NCI-H748 (cell line): Measurements from ENCODE around the gene RAPGEF5.

Source experiments
- DNase-seq: peaks from one replicate; lab custom pipeline; 2025; ENCODE audit not compliant: unreplicated experiment; lab: John Stamatoyannopoulos, UW

Gene RAPGEF5

GRCh38 chr7:22269963-22270362 lies 87.0 kb downstream of the RAPGEF5 start:
- peak; percentile 87 for DNase-seq

DNA sequence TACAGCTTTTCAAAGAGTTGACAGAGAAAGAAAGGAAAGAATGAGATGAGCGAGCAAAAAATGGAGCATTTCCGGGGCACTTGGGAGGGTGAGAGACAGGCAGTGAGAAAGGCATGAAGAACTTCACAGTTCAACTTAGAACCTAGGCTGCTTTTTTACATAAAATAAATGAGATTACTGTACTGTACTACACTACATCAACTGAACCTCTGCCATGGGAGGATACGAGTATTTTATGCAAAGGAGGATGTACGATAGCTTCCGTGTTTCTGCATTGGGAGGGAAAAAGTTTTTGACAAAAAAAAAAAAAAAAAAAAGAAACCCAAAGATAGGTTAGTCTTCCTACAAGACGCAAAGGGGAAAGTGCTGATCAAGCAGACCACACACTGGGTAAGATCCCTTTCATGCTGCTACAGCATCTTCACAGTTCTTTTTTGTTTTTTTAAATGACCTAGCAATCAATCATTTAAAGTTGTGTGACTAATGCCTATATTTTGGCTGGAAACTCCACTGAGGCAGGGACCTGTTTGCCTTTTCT lies 88.0 kb downstream of the RAPGEF5 start:
- no peak for DNase-seq

- no peak for DNase-seq
Measured at GRCh38 chr7:22267930-22268615, 88.9 kb downstream of the RAPGEF5 start.

- no peak for DNase-seq
Measured at GRCh38 chr7:22262538-22262937, 94.4 kb downstream of the RAPGEF5 start.

- DNase-seq, result no peak
Measured at GRCh38 chr7:22256541-22257096, 100.3 kb downstream of the RAPGEF5 start.

- DNase-seq, result peak; percentile 25
Measured at GRCh38 chr7:22255834-22256233, 101.1 kb downstream of the RAPGEF5 start.

- no peak for DNase-seq
Measured at GRCh38 chr7:22255342-22255741, 101.6 kb downstream of the RAPGEF5 start.

- no peak for DNase-seq
Measured at GRCh38 chr7:22252936-22253536, 103.9 kb downstream of the RAPGEF5 start.

- no peak for DNase-seq
Measured at GRCh38 chr7:22252016-22252415, 104.9 kb downstream of the RAPGEF5 start.

DNA sequence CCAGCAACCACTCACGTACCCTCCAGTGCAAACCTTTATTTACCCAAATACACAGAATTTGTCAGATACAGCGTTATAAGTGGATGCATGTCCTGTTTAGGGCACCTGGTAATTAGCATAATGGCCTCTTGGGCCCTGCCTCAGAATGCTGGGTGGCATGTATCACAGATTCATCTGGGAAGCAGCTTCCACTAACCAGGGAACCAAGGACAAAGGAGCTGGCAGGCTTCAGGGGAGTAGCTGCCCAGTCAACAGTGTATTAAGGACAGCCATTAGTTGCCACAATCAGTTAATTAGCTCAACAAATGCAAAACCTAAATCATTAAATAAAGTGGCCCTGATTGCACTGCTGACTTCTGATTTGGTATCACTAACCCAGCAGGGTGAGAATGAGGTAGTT lies 105.7 kb downstream of the RAPGEF5 start:
- DNase-seq, result peak; percentile 74

GRCh38 chr7:22250390-22250789 lies 106.6 kb downstream of the RAPGEF5 start:
- no peak for DNase-seq

GRCh38 chr7:22248111-22248809 lies 108.7 kb downstream of the RAPGEF5 start:
- no peak for DNase-seq

DNA sequence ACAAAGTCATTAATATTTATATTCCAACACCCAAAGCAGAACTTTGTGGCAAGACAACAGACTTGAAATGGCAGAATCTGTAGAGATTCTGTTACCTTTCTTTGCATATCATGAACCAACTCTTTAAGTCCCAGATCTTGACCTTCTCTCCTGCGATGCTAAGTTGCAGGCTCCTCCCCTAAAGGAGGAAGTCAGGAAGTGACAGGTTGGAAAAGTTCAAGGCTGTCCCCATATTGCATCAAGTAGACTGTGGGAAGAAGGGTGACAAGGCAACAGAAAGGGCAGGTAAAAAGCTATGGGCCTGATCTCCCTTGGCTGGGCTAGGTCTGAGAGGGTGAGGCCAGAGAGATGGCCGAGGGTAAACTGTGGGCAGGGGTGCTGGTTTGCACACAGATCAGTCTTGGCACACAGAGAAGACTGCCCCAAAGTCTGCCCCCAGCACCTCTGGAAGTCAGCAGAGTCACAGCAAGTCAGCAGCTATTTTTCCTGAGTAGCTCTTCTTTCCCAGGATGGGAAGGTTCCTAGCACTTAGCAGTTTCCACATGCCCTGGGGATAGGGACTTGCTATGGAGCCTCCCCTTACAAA lies 115.1 kb downstream of the RAPGEF5 start:
- no peak for DNase-seq

DNA sequence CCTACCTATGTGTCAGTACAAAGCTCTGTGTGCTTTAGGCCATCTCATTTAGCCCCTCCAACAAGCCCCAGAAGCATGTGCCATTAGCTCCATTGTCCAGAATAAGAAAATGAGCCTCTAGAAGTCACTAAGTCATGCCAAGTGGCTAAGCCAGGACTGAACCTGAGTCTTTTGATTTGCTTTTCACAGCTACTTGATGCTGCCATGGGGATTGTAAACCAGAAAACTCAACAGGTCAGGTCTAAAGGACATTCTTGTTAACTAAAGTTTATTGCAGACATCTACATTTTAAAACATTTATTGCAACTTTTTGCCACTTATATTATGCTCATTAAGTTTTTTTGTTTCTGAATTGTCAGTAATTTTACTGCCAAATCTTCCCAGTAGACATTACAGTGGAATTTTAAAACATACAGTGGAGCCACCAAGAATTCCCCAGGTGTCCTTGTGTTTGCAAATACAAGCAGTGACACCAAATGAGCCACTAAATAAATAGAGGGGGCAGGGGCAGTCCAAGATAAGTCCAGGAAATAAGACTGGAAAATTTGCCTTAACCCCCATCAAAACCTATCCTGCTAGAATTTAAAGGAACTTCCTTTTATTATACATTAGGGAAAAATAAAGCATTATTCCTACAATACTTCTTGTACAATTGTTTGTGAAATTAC lies 115.9 kb downstream of the RAPGEF5 start:
- no peak for DNase-seq

DNA sequence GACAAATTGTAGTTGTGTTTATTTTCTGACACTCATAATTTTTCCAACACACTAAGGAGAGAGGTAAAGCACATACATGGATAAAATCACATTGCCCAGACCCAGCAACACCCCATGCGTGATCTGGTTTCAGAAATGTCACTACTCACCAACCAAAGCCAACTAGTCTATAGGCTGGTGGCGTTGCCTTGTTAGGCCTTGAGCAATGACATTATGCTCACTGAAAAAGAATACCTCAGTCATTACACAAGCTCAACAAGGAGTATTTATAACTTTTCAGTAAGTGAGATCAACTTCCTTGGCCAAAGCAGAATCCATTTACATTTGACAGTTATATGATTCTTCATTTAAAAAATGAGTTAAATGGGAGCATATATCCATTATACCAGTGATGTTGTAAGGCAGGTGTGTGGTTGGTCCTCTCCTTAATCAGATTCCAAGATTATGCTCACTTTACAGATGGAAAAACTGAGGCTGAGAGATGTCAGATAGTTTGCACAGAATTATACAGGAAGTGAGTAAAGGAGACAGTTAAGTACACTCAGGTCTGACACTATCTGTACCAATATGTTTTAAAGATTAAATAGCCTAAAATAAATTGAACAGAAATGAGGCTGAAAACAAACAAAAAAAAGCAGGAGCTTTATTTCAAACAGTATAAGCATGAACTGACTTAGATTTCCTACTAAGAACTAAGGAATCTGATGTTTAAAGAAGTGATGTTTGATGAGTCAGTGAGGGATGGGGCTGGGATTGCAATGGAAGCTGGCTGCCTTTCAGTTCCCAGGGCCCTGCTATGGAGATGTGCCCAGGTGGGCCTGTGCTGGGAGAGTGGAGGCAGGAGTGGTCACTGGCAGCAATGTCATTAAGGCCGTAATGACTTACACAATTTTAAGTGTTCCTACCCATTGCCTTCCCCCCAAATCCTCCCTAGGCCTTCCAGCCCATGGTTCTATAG lies 118.3 kb downstream of the RAPGEF5 start:
- DNase-seq, result no peak

GRCh38 chr7:22235134-22235533 lies 121.8 kb downstream of the RAPGEF5 start:
- no peak for DNase-seq

GRCh38 chr7:22234227-22234626 lies 122.7 kb downstream of the RAPGEF5 start:
- DNase-seq, result no peak

DNA sequence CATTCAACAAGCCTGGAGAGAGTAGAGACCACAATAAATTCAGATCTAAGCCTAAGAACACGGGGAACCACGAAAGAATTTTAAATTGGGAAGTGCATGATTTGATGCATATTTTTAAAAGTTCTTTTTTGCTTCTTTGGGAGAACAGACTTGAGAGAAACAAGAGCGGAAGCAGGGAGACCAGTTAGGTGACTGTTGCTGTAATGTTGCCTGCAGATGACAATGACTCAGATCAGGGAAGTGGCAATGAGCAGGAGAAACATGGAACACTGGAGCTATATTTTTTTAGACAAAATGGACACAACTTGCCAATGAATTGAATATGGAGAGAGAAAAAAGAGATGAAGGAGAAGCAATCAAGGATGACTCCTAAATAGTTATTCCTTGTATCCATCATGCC lies 125.1 kb downstream of the RAPGEF5 start:
- no peak for DNase-seq

GRCh38 chr7:22231141-22231540 lies 125.8 kb downstream of the RAPGEF5 start:
- no peak for DNase-seq

GRCh38 chr7:22230238-22230637 lies 126.7 kb downstream of the RAPGEF5 start:
- no peak for DNase-seq
